HG03025 (cell line): Measurements from ENCODE around the gene C2CD4A.

ENCODE experiments used
- ATAC-seq: cut with Tn5 transposase; IDR thresholded peaks from one replicate; pipeline ENCODE4 v1.9.1; 2021; ENCODE audit warnings: mild to moderate bottlenecking, moderate library complexity; ENCODE audit not compliant: unreplicated experiment, low FRiP score

Gene C2CD4A

DNA sequence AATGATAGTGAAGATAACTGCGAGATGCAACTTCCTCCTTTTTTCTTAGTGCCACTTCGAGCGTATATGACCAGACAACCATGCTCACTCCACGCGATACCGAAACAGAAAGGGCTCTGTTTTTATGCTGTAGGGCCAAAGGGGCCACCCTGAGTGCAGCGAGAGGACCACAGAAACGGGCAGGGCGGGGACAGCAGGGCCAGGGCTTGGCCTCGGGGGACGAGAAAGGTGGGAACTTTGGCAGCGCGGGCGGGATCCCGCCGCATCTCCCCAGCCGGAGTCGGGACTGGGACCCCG, 7.0 kb upstream of the C2CD4A start:
- ATAC-seq: peak; percentile 70

DNA sequence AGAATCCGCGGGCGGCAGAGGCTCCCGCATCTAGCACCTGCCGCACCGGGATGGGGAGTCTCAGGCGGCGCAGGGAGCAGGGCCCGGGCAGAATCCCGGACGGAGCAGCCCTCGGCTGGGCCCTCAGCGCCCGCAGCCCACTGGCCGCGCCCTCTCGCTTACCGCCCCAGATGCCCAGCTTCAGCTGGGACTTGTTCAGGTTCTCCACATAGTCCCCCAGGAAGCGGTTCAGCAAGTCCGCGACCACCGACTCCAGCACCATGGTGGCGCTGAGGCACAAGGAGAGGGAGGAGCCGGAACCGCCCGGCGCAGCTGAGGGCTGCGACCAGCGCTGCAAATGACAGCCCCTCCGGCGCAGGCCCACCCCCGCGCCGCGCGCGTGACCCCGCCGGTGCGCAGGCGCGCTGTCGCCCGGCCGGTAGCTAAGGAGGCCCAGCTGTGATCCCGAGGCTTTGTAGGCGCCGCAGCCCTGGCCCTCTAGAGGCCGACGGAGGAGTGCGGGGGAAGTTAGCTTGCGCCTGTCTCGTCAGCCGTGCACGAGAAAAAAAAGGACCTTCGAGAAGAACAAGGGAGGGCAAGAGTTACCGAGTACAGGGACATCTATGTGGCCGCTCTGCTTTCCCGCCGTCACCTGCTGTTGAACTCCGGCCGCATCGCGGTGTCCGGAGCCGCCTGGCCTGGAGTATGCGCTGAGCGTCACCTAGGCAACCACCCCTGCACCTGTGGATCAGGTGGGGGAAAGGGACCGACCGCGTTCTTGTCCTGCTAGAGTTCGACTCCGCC, 6.5 kb upstream of the C2CD4A start, which contains the start of gene VPS13C:
VPS13C (minus strand) TSS at position 335 of the 783 bp plus-strand sequence; CDS start at position 262, 73 bp downstream.
- peak; percentile 87 for ATAC-seq

DNA sequence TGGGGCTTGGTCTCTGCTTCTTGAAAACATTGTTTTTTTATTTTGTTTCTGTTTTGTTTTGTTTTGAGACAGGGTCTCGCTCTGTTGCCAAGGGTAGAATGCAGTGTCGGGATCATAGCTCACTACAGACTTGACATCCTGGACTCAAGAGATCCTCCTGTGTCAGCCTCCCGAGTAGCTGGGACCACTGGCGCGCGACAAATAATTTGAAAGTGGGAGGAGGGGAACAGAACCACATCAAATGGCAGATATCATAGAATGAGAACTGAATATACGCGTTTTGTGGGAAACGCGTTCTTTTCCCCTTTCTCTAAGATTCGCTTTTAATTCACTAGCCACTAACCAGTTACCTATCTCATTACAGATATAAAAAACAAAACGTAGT, 5.9 kb upstream of the C2CD4A start:
- no peak for ATAC-seq

DNA sequence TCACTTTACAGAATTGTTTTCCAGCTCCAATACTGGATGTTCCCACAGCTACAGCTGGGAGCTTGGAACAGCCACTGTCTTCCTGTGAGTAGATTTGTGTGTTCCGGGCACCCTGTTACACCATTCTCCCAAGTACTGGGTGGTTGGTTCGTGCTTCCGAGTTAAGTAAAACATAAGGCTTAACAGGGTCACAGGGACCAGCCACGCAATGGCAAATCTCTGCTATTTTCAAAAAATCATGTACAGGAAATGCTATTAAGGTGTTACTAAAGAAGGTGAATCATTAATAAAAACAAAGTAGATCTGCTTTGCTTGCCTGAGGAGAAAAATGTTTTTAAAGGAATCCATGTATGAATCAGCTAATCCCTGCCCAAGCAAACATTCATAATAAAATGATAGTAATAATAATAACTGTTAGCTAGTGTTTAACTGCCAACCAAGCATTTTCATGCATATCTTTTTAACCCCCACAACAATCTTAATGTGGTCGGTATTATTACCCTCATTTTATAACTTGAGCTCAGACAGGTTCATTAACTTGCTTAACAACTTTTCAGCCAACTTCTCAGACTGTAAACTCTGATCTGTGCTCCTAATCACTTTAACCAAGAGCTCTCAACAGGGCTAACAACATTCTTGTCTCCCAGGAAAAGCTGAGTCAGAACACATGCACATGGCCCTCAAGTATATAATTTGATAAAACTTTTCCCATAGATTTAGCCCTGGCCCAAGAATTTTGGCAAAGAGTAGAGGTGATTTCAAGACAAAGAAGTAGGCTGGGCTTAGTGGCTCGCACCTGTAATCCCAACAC, 2.7 kb upstream of the C2CD4A start:
- no peak for ATAC-seq

DNA sequence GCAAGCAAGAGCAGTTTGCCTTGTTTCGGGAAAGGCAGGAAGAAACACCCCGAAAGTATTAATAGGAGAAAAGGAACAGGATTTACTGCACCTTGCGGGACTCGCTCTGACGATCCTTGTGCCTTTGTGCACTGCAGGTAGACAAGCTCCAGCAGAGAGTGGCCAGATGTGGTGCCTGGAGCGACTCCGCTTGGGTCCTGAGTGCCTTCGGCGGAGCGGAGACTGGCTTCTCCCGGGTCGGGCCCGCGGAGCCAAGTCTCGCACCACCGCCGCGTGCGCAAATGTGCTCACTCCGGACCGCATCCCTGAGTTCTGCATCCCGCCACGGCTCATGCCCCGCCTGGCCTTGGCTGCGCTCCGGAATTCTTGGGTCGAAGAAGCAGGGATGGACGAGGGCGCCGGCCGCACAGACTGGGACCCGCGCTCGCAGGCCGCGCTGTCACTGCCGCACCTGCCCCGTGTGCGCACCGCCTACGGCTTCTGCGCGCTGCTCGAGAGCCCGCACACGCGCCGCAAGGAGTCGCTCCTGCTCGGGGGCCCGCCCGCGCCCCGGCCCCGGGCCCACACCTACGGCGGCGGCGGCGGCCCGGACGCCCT, 769 bp downstream of the C2CD4A start:
- ATAC-seq: no peak

DNA sequence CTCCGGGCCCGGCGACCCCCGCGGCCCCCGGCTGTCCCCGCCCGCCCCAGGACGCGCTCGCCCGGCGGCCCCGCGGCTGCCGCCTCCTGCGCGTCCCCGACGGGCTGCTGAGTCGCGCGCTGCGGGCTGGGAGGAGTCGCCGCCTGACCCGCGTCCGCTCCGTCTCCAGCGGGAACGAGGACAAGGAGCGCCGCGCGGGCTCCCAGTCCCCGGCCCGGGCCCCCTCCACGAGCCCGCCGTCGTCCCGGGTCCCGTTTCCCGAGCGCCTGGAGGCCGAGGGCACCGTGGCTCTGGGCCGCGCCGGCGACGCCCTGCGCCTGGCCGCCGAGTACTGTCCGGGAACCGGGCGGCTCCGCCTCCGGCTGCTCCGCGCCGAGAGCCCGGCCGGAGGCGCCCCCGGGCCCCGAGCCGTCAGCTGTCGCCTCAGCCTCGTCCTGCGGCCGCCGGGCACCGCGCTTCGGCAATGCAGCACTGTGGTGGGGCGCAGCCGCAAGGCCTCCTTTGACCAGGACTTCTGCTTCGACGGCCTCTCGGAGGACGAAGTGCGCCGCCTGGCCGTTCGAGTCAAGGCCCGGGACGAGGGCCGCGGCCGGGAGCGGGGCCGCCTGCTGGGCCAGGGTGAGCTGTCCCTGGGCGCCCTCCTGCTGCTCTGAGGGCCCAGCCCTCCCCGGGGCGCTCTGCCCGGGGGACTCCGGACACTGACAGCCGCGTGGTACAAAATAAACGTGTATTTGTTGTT, 1.5 kb downstream of the C2CD4A start:
- ATAC-seq: no peak

DNA sequence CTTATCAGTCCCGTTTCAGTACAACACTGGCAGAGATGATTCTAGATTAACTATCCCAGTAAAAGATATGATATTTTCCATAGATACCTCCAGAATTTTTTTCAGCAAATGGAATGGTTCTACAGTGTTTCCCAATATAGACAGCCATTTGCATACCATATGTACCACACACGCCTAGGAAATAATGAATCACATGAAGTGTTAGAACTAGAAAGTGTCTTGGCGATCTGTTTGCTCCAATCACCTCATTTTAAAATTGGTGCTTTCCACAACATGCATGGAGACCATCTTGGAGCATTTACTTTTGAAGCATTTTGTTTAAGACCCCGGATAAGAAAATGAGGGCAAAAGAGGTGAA, 2.0 kb downstream of the C2CD4A start:
- ATAC-seq: no peak

DNA sequence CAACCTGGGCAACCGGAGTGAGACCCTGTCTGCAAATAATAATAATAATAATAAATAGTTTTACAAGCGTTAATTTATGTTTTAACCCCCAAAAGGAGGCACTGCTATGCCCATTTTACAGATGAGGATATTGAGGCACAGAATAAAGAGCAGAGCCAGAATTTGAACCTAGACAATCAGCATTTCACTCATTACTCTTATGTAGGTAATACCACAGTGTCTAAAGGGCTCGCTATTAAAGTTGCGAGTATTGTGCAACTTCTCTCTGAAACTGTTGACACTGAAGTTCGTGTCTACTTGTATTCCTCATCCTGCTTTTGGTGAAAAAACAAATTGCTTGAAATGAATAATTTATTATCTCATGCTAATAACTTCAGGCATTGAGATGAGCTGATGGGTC, 2.8 kb downstream of the C2CD4A start:
- no peak for ATAC-seq

DNA sequence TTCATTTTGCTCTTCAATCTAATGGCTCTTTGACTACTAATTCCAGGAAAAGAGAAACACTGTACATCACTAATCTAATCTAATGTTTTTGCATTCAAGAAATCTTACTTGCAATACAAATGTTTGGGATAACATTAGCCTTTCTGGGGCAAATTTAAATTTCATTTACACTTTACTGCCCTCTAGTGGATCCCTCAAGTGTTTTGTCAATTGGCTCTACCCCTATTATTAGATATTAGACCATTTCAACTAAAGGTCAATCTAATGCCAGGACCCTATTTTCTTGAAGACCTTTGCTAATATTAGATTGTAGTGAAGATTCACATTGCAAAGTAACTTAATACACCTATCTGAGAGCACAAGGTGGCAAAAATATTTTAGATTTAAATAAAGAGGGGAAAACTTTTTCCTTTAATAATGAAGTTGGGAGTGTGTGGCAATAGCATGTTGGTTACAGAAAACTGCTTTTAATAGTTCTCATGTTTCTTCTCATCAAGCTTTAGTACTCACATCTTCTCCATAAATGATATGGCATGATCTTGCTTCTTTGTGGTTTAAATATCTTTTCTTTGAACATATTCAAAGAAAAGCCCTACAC, 5.0 kb downstream of the C2CD4A start:
- ATAC-seq: no peak

DNA sequence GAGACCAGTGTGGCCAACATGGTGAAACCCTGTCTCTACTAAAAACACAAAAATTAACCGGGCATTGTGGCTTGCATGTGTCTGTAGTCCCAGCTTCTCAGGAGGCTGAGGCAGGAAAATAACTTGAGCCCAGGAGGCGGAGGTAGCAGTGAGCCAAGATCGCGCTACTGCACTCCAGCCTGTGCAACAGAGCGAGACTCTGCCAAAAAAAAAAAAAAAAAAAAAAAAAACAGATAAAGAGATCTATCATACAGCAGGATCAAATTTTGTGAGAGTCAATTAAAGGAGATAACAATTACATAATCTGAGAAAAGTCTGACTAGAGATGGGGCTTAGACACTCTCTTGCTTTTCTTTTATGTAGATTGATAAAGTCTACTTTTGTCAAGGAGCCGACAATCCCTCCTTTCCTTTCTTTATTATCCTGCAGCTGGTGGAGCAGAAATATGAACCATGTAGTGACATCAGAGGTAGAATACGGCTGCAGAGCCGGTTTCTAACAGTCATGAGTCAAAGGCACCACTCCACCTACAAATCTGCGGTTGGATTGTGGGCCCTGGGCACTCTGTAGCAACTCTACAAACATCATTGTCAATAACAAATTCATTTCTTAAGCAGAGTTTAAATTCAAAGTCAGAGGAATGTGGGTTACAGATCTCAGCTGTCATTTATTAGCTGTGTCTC, 9.0 kb downstream of the C2CD4A start:
- ATAC-seq: no peak

DNA sequence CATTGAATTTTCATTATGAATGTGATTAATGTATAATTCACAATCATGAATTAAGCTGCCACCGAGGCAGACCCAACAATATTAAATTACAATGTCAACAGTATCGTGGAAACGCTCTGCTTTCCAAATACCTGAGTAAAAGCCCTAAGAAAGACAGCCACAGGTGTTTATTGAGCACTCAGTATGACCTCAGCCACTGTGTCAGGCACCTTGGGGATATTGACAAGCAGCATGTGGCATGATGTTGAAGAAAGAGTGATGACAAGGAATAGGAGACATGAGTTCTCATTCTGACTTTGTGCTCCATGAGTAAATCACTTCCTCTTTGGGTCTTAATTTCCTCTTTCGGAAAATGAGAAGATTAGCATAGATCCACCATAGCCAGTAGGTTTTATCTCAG, 12.8 kb downstream of the C2CD4A start:
- no peak for ATAC-seq

DNA sequence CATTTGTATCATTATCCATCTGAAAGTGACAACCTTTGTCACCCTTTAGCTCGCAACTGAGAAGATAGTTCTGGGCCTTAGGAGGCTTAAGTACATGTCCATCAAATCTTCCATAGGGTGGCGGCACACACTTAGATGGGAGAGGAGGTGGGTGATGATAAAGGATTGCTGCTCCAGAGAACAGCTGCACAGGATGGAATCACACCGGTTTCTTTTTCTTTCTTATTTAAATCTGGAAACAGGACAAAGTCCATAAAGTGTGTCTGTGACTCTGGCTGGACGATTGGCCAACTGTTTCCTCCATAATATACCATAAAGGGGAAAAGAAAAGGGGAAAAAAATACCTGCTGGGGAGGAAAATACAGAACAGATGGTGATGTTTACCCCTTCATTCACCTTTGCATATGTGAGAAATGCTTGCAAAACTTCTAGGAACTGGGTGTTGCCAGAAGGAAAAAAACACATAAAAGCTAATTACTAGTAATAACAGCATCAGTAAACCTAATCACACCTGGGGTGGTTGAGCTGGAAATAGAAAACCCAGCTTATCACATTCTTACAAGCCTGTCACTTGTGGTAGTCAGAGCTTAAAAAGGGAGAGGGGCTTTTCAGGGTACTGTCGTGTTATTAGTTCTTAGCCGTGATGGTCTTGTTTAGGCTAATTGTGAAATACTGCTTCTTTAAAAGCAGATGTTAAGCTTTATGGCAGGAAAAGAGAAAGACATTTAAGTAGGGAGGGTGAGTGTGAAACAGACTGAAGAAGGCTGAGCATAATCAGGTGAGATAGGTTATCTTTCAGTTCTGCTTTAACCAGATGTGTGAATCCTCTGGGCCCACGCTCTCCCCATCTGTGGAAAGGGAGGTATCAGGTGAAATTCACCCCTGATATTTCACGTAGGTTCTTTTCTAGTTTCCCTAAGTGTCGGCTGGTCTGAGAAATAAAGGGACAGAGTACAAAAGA, 16.7 kb downstream of the C2CD4A start:
- no peak for ATAC-seq

DNA sequence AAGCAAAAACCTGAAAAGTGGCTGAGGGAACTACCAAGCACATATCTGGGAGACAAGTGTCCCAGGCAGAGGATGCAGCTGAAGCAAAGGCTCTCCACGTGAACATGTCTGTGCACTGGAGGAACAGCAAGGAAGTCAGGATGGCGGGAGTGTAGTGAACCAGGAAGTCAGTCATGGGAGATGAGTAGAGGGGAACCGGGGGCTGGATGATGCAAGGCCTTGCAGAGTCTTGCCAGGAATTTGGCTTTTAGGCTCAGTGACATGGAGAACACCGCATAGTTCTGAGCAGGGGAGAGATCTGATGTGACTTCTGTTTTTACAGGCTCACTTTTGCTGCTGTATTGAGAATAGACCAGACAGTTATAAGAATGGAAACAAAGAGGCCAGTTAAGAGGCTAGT, 19.0 kb downstream of the C2CD4A start:
- no peak for ATAC-seq

DNA sequence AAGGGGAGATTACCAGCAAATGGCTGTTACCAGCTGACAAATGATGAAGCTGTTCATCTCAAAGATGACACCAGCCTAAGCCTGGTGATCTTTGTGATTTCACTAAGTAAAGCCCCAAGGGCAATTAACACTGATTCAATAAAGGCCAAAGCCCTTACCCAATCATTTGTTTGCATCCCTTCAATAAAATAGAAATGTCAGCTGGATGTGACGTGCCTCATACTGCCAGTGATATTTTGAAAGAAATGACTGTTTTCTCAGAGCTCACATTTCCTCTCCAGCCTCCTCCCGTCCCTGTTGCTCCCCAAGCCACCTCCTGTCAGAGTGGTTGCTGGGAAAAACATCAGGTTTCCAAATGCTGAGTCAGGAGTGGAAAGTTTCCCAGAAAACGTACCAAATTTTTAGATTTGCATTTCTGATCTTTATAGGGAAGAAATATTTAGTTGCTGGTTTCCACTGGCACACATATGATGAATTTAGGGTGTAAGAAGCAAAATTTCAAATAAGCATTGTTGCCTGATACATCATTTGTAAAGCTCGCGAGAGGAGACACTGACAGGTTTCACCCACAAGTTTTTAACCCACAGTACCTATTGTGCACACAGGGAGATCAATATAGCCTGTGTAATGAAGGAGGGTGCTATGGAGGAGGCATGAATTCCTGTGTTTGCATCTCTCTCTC, 21.0 kb downstream of the C2CD4A start:
- no peak for ATAC-seq

DNA sequence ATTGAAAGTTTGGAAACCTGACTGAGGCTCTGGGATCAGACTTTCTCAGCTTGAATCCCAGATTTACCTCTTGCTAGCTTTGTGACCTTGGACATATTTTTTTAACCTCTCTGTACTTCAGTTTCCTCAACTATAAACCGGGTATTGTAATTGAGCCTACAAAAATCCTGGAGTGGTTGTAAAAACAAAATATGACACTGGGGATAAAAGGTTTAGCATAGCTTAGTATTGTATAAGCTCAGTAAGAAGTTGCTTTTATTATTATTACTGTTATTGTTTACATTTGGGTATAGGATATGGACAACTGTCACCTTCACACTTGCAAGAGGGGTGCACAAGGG, 21.5 kb downstream of the C2CD4A start:
- ATAC-seq: no peak

DNA sequence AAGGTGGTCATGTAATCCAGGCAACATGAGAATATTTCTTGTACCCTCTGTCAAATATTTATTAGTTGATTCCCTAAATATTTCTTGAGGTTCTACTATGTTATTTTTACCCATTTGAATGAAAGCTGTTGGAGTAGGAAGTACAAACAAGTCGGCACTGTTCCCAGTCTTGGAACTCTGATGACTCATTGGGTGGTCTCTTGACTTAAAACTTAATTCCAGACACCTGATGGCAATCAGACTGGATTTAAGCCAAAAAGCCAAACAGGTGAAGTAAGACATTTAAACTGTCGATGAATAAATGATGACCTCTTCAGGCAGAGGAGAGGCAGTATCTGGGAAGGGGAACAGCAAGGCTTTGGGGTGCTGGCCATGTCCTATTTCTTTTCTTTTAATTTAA, 22.8 kb downstream of the C2CD4A start:
- no peak for ATAC-seq

DNA sequence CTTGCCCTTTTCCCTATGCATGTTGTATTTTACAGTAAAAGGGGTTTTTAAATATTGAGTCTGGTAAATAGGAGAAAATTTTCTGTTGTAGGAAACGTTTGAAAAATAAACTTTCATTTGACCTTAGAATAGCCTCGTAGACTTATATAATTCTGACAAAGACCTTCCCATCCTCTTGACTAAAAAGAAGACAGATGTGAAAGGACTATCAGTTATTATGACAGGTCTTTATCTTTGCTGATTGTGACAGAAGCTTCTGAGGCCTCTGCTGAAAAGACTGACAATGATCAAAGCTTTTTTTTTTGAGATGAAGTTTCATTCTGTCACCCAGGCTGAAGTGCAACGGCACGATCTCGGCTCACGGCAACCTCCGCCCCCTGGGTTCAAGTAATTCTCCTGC, 24.2 kb downstream of the C2CD4A start:
- ATAC-seq: no peak

DNA sequence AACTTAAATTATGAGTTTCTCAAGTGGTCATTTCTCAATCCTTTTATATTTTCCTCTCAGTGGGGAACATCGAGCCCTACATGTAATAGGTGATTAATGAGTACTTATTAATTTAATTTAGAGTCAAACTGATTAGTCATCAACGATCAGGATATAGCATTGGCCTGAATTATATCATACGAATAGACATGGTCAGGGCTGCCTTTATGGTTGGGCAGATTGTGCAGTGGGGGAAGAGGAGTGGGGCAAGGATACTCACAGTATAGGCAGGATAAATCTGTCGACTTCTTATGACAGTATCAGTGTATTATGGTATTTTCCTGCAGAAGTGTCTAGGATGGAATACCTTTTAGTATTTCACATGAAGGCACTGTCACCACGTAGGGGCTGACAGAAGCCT, 27.0 kb downstream of the C2CD4A start:
- ATAC-seq: no peak

DNA sequence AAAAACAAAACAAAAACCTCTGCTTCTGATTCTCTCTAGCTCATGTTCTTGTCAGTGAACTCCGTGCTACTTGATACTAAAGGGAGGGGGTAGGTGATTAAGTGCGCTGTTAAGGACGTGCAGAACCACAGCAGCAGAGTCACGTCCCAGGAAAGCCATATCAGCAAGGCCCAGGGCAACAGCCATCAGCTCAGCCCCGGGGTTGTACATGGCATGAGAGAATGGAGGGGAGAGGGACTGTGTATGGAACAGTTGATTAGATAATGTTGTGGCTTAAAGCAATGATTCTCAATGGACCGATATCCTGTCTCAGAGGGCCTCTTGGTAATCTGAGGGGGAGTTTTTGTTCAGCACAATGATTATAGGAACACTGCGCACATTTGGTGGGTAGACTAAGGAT, 27.6 kb downstream of the C2CD4A start:
- no peak for ATAC-seq
